IMR-90 (cell line): ENCODE measurements around the gene BCL11B. TPM values are rescaled to one million over a fixed set of nuclear protein-coding genes. Genes with fewer than 3 reads are reported as not detected.

Experiments
- ATAC-seq: fragments of 200-7000 bp; cut with Tn5 transposase; 2 replicates; pipeline ENCODE4 v1.9.1; 2020; ENCODE audit warnings: low read depth, mild to moderate bottlenecking, moderate library complexity
- BruUV-seq: library from RNA; stranded (reverse); fragments of 400-500 nt; replicated peaks from 2 replicates; lab custom pipeline; 2021; lab: Mats Ljungman, UMichigan
- CTCF ChIA-PET: fragments of 300-600 bp; formaldehyde crosslinking; extraction: SDS; loops from one replicate; lab custom pipeline; 2021; ENCODE audit warnings: antibody characterized with exemption; lab: Yijun Ruan, JAX
- POLR2A ChIA-PET: fragments of 300-600 bp; sonication (Branson Sonifier 250); formaldehyde crosslinking; loops from one replicate; lab custom pipeline; 2022; ENCODE audit warnings: antibody characterized with exemption; ENCODE audit not compliant: unreplicated experiment; lab: Charles Lee
- DNase-seq: peaks from one replicate; pipeline ENCODE4 v3.0.0; 2013
- H2AFZ ChIP-seq: replicated peaks from 2 replicates; pipeline ENCODE3; 2013; ENCODE audit warnings: low read length, mild to moderate bottlenecking; ENCODE audit not compliant: poor library complexity
- H2AK5ac ChIP-seq: 2 replicates; pipeline ENCODE4 v1.6.1; 2013; ENCODE audit warnings: low read depth, low read length, inconsistent platforms
- H2AK9ac ChIP-seq: replicated peaks from 2 replicates; pipeline ENCODE3; 2013; ENCODE audit warnings: mild to moderate bottlenecking, low read depth, low read length, moderate library complexity; ENCODE audit not compliant: poor library complexity
- H2BK120ac ChIP-seq: 2 replicates; pipeline ENCODE4 v1.6.1; 2013; ENCODE audit warnings: low read depth, low read length, inconsistent platforms
- H2BK15ac ChIP-seq: 3 replicates; pipeline ENCODE4 v1.6.1; 2013; ENCODE audit warnings: low read depth, low read length, inconsistent platforms
- H2BK20ac ChIP-seq: 2 replicates; pipeline ENCODE4 v1.6.1; 2013; ENCODE audit warnings: low read depth, mild to moderate bottlenecking, inconsistent platforms, low read length, moderate library complexity
- H2BK5ac ChIP-seq: 2 replicates; pipeline ENCODE4 v1.6.1; 2013; ENCODE audit warnings: mild to moderate bottlenecking, low read depth, low read length, inconsistent platforms; ENCODE audit not compliant: poor library complexity, severe bottlenecking
- H3K14ac ChIP-seq: replicated peaks from 2 replicates; pipeline ENCODE4 v1.6.1; 2013; ENCODE audit warnings: low read depth, low read length, inconsistent platforms
- H3K18ac ChIP-seq: 2 replicates; pipeline ENCODE4 v1.6.1; 2013; ENCODE audit warnings: low read depth, low read length, control low read depth
- H3K23ac ChIP-seq: 2 replicates; pipeline ENCODE4 v1.6.1; 2013; ENCODE audit warnings: low read depth, low read length, inconsistent platforms
- H3K27ac ChIP-seq: 2 replicates; pipeline ENCODE4 v1.5.1; 2013; ENCODE audit warnings: mild to moderate bottlenecking, control low read depth, low read length; ENCODE audit not compliant: insufficient read depth
- H3K27me3 ChIP-seq: 2 replicates; pipeline ENCODE4 v1.6.1; 2013; ENCODE audit warnings: low read length; ENCODE audit not compliant: control insufficient read depth, insufficient read depth
- H3K36me3 ChIP-seq: 2 replicates; pipeline ENCODE4 v1.6.1; 2013; ENCODE audit warnings: low read length, mixed read lengths; ENCODE audit not compliant: control insufficient read depth, insufficient read depth
- H3K4ac ChIP-seq: 2 replicates; pipeline ENCODE4 v1.6.1; 2013; ENCODE audit warnings: low read depth, low read length, inconsistent platforms
- H3K4me1 ChIP-seq: 2 replicates; pipeline ENCODE4 v1.6.1; 2013; ENCODE audit warnings: low read length, mixed read lengths; ENCODE audit not compliant: control insufficient read depth, insufficient read depth
- H3K4me2 ChIP-seq: 2 replicates; pipeline ENCODE4 v1.6.1; 2013; ENCODE audit warnings: low read depth, mild to moderate bottlenecking, control low read depth, low read length, moderate library complexity
- H3K4me3 ChIP-seq: 2 replicates; pipeline ENCODE4 v1.5.1; 2013; ENCODE audit warnings: low read depth, mild to moderate bottlenecking, control low read depth, low read length, moderate library complexity; ENCODE audit not compliant: insufficient read depth
- H3K56ac ChIP-seq: 2 replicates; pipeline ENCODE4 v1.6.1; 2013; ENCODE audit warnings: low read length, inconsistent platforms; ENCODE audit not compliant: insufficient read depth; ENCODE audit errors: extremely low read depth
- H3K79me1 ChIP-seq, 2 experiments: 2 replicates each; pipeline ENCODE4 v1.6.1; 2013; ENCODE audit warnings: low read length in 2 of 2, inconsistent platforms in 1 of 2, low read depth in 1 of 2
- H3K9ac ChIP-seq: 2 replicates; pipeline ENCODE4 v1.6.1; 2013; ENCODE audit warnings: low read depth, low read length, control low read depth
- H3K9me1 ChIP-seq: 2 replicates; pipeline ENCODE4 v1.6.1; 2013; ENCODE audit warnings: low read length, inconsistent platforms; ENCODE audit not compliant: insufficient read depth
- H3K9me3 ChIP-seq: 2 replicates; pipeline ENCODE4 v1.6.1; 2013; ENCODE audit warnings: low read length; ENCODE audit not compliant: control insufficient read depth, insufficient read depth
- H4K20me1 ChIP-seq: 2 replicates; pipeline ENCODE4 v1.6.1; 2013; ENCODE audit warnings: low read length, inconsistent platforms; ENCODE audit not compliant: insufficient read depth
- H4K5ac ChIP-seq: 2 replicates; pipeline ENCODE4 v1.6.1; 2013; ENCODE audit warnings: mild to moderate bottlenecking, low read depth, low read length, control low read depth
- H4K8ac ChIP-seq, 2 experiments: 2 replicates each; pipeline ENCODE4 v1.6.1; 2013; ENCODE audit warnings: low read depth in 2 of 2, low read length in 2 of 2, control low read depth in 1 of 2, inconsistent platforms in 1 of 2
- H4K91ac ChIP-seq: 2 replicates; pipeline ENCODE4 v1.6.1; 2013; ENCODE audit warnings: low read depth, low read length, inconsistent platforms; ENCODE audit not compliant: insufficient read depth
- FOS ChIP-seq: fragments of 150-350 bp; IDR thresholded peaks from 2 replicates; pipeline ENCODE4 v1.6.1; 2016; ENCODE audit warnings: low read depth, low read length
- NFE2L2 ChIP-seq: fragments of 150-350 bp; IDR thresholded peaks from 2 replicates; pipeline ENCODE4 v1.6.1; 2016; ENCODE audit warnings: low read depth, mild to moderate bottlenecking, low read length
- USF2 ChIP-seq: fragments of 150-350 bp; IDR thresholded peaks from 2 replicates; pipeline ENCODE4 v1.6.1; 2017; ENCODE audit warnings: mild to moderate bottlenecking, antibody characterized with exemption, low read length, low read depth
- WGBS, 2 experiments: methylation state at CpG; one replicate each; pipeline versions ENCODE4 v1.1.5 to v1.1.7; 2013; ENCODE audit warnings: missing lambda C conversion rate in 2 of 2; ENCODE audit not compliant: insufficient read length in 1 of 2; ENCODE audit errors: extremely low coverage in 2 of 2; 5-methylcytosine and 5-hydroxymethylcytosine counted together
- dilution Hi-C: fragments of 300-500 bp; cut with HindIII; formaldehyde crosslinking; loops from one replicate; pipeline ENCODE4 v1.14.3; 2018; ENCODE audit warnings: low sequenced_read_pairs; ENCODE audit not compliant: unreplicated experiment
- in situ Hi-C: fragments of 300-500 bp; cut with MboI; formaldehyde crosslinking; loops from 3 replicates; pipeline ENCODE4 v1.14.3; 2019; ENCODE audit warnings: low sequenced_read_pairs, inconsistent platforms, mixed read lengths
- intact Hi-C: fragments of 100-400 bp; cut with micrococcal nuclease; formaldehyde crosslinking; loops from 2 replicates; pipeline ENCODE4 v1.10.0; 2022
- polyA plus RNA-seq, 3 experiments: library from polyadenylated mRNA; depleted of rRNA; stranded (reverse); fragments of >200 nt; gene quantifications; 2 replicates each; pipeline ENCODE4 v1.2.3, GENCODE V29; 2012; ENCODE audit warnings: low replicate concordance in 1 of 3
- total RNA-seq: library from RNA; depleted of rRNA; stranded (reverse); fragments of >200 nt; gene quantifications from 2 replicates; pipeline ENCODE4 v1.2.3, GENCODE V29; 2012

Gene BCL11B
- total and polyA plus RNA-seq, 2 of the 4 experiments (the other 2 are of a cell fraction): under 0.01 TPM; not detected in 1

GRCh38 chr14:99309220-99309766 is 37.3 kb upstream of the BCL11B start:
- Histone ChIP-seq H3K9me3 (no peaks in the 10 kb centered on the region), H3K27ac (no peak overlapping the region), H3K4ac (no peak overlapping the region), H3K4me1 (no peaks in the 10 kb centered on the region), H3K23ac (no peak overlapping the region), H2BK15ac (no peak overlapping the region), H3K9me1 (no peaks in the 10 kb centered on the region), H3K27me3 (no peaks in the 10 kb centered on the region; the same call in 1 of the 2 replicates), H4K8ac (no peak overlapping the region), H2AFZ (no peak overlapping the region), H2AK5ac (no peak overlapping the region), H3K9ac (no peak overlapping the region), H2BK20ac (no peak overlapping the region), H4K20me1 (no peaks in the 10 kb centered on the region), H3K4me2 (no peak overlapping the region), H4K5ac (no peak overlapping the region), H2BK5ac (no peak overlapping the region), H3K56ac (no peak overlapping the region), H3K79me1 (no peaks in the 10 kb centered on the region), H3K4me3 (no peak overlapping the region), H4K91ac (no peak overlapping the region), H2BK120ac (no peak overlapping the region), H2AK9ac (no peak overlapping the region), H3K36me3 (no peaks in the 10 kb centered on the region), H3K18ac (no peak overlapping the region), H3K14ac (no peak overlapping the region)
- in situ Hi-C loops: no loop called here
- CTCF ChIA-PET: no interaction called here
- no peak for TF ChIP-seq USF2
- no peak for TF ChIP-seq FOS
- TF ChIP-seq NFE2L2: no peak
- no peak for DNase-seq
- intact Hi-C loops: no loop called here
- no peak for ATAC-seq
- dilution Hi-C loops: no loop called here
- no CpG with 5 or more reads among the region's 4 CpGs for WGBS, 2 experiments
- POLR2A ChIA-PET: no interaction called here
- BruUV-seq: no TSS peak
